H1 (cell line): Measurements from ENCODE around the gene APH1B. TPM values are rescaled to one million over a fixed set of nuclear protein-coding genes. Genes with fewer than 3 reads are reported as not detected.

Source experiments
- EP300 ChIP-seq, 2 experiments: IDR thresholded peaks; 1 replicate in 1 of 2; 2 replicates in 1 of 2; pipeline ENCODE4 v1.6.1; 2011 to 2012; ENCODE audit warnings: low read depth in 2 of 2, low read length in 2 of 2, mild to moderate bottlenecking in 2 of 2, borderline replicate concordance in 1 of 2, inconsistent platforms in 1 of 2, moderate library complexity in 1 of 2
- EZH2 ChIP-seq: fragments of 200-600 bp; sonication (generic); IDR thresholded peaks from 2 replicates; pipeline ENCODE4 v1.7.1; 2012; ENCODE audit warnings: low read depth, mild to moderate bottlenecking, moderate library complexity, low read length, inconsistent platforms; ENCODE audit not compliant: severe bottlenecking
- NRF1 ChIP-seq: IDR thresholded peaks from 2 replicates; pipeline ENCODE4 v1.6.1; 2011; ENCODE audit warnings: mild to moderate bottlenecking, low read depth, low read length, improper control_type of control experiment
- RBBP5 ChIP-seq: IDR thresholded peaks from 2 replicates; pipeline ENCODE4 v1.7.1; 2012; ENCODE audit warnings: low read depth, mild to moderate bottlenecking, inconsistent platforms, low read length, moderate library complexity, borderline replicate concordance
- TBP ChIP-seq: IDR thresholded peaks from 2 replicates; pipeline ENCODE4 v1.6.1; 2011; ENCODE audit warnings: low read depth, low read length, improper control_type of control experiment
- TEAD4 ChIP-seq: IDR thresholded peaks from 2 replicates; pipeline ENCODE4 v1.6.1; 2012; ENCODE audit warnings: low read depth, low read length, inconsistent platforms, mixed read lengths
- polyA plus RNA-seq, 7 experiments: library from polyadenylated mRNA; depleted of rRNA in 3 of 7; stranded (reverse) in 5 of 7; unstranded in 2 of 7; fragments of >200 nt in 5 of 7; fragments of 200-250 nt in 2 of 7; gene quantifications; 1 replicate in 5 of 7; 2 replicates in 1 of 7; 4 replicates in 1 of 7; pipeline versions ENCODE4 v1.2.1 to v1.2.3, GENCODE V29; 2011 to 2013; ENCODE audit warnings: missing spikeins in 2 of 7, mixed read lengths in 2 of 7
- total RNA-seq: library from RNA; stranded (reverse); fragmentation: NEBNext Ultra II Directional; extraction: Animal tissue kit (Norgen Biotek cat#: 25700); gene quantifications from 2 replicates; pipeline ENCODE4 v1.2.1, GENCODE V29; 2021

APH1B gene
- total and polyA plus RNA-seq, 2 of the 8 experiments (the other 6 are each of a cell fraction or from before 2014, with no cell fraction given), result 11.5 to 22.9 TPM

DNA sequence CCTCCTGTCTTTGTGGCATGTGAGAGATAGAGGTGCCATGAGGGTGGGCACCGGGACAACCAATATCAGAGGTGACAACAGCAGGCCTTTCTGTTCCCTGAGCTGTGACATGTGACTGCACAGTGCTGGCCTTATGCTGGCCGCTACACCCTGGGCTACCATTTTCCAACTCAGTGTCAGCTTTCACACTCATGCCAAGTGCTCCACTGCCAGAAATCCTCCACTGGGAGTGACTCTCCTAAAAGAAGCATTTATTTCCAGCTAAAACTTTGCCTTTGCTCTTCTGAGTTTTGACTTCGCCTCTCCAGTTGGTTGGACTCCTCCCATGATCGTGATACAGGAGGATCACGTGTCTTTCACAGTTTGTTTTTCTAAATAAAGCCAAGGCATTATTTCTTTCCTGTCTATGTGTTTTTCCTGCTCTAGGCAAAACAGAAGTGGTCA lies 72.8 kb downstream of the APH1B start (continued):
- TF ChIP-seq EZH2 (no peak), EP300 (IDR thresholded peaks at IDR 0.05; ENCODE audit: borderline replicate concordance in 1 of 2, low read depth in 2 of 2, low read length in 2 of 2) (no peak), TEAD4 (no peak), TBP (no peak), NRF1 (no peak), RBBP5 (no peak)
